Omental fat pad (tissue), 4 donors: ENCODE data around the gene FAM227B. TPM values are rescaled to one million over a fixed set of nuclear protein-coding genes. Genes with fewer than 3 reads are reported as not detected.
"Not testable (repeated sequence)": the region's sequence is repeated elsewhere in the genome, so short reads cannot be mapped to it uniquely, and the experiment has no call there.

Experiments used
- ATAC-seq: fragments of 150-250 bp; one replicate; pipeline ENCODE4 v1.9.1; 2016; ENCODE audit warnings: mild to moderate bottlenecking, moderate library complexity; ENCODE audit not compliant: low FRiP score
- DNase-seq: peaks from one replicate; pipeline ENCODE4 v3.0.0-alpha.2; 2019; ENCODE audit warnings: low spot score
- CTCF ChIP-seq, 3 donors: fragments of 450-650 bp; IDR thresholded peaks; one replicate each; pipeline ENCODE4 v1.5.1; 2016 to 2017; ENCODE audit warnings: antibody characterized with exemption in 3 of 3, mild to moderate bottlenecking in 3 of 3, moderate library complexity in 2 of 3
- total RNA-seq, 4 donors: library from RNA; depleted of rRNA; stranded (reverse); fragments of >200 nt; gene quantifications; one replicate each; pipeline ENCODE4 v1.1.0, GENCODE V29; 2016

The FAM227B gene
- total RNA-seq, 4 donors from 2014 or later: 0.75 to 3.7 TPM; not detected in 2

DNA sequence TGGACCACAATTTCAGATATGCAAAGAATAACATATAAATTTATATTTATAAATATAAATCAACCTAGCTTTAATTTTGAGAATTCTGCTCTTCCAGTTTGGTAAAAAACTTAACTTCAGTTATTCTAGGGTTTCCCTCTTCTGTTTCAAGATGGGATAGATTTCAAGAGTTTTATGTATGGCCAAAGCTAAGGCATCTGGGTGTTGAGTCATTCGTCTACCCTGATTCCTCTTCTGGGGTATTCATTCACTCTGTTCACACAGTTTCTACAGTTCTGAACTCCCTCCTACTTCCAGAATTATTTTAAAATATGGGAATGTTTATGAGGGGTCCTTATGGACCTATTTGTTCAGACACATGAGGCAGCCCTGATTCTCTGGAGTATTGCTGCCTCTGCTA, 201.8 kb downstream of the FAM227B start:
- no peak for ATAC-seq
- no peak for DNase-seq
- no peak for TF ChIP-seq CTCF (IDR thresholded peaks at IDR 0.05)

DNA sequence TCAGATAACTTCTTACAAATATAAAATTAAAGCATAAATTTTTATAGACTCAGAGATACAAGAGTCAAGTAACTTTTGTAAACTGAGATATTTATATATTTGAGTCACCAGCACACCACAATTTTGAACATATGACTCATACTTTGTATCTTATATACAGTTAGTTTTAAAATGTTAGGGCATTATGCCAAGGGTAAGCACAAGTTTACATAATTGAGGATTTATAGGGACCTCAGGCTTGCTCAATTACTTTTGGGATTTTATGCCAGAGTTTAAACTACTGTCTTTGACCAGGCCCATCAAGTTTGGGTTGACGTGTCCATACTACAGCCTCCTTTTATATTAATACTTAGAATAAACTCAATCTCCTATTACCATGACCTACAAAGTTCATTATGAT, 205.0 kb downstream of the FAM227B start:
- no peak for ATAC-seq
- no peak for DNase-seq
- TF ChIP-seq CTCF (IDR thresholded peaks at IDR 0.05): no peak

- ATAC-seq: no peak
- no peak for TF ChIP-seq CTCF (IDR thresholded peaks at IDR 0.05)
- DNase-seq: no peak
Measured at GRCh38 chr15:49415149-49415548, 205.5 kb downstream of the FAM227B start.

GRCh38 chr15:49412797-49413196, 207.8 kb downstream of the FAM227B start:
- ATAC-seq (no peak), DNase-seq (no peak)
- TF ChIP-seq CTCF (IDR thresholded peaks at IDR 0.05): no peak

DNA sequence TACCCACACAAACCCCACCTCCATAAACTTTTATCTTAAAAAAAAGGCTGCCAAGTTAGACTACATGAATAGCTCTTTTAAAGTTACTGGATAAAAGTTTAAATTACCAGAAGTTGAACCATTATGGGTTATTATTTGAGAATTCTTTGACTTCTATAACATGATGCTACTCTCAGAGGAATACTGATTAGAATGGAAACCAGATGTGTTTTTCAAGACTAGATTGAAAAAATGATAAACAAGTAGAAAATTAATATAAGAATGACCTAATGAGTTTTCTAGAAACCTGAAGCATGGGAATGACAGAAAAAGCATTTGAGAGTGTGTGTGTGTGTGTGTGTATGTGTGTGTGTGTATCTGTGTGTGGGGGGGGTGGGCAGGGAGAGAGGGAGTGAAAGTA, 210.0 kb downstream of the FAM227B start:
- no peak for TF ChIP-seq CTCF (IDR thresholded peaks at IDR 0.05)
- DNase-seq (no peak), ATAC-seq (no peak)

- no peak for ATAC-seq
- DNase-seq: no peak
- no peak for TF ChIP-seq CTCF (IDR thresholded peaks at IDR 0.05)
Measured at GRCh38 chr15:49406352-49407118, 214.1 kb downstream of the FAM227B start.

- not testable (repeated sequence) for DNase-seq
Measured at GRCh38 chr15:49402515-49403296, 217.9 kb downstream of the FAM227B start.

More at GRCh38 chr15:49402515-49403296, 217.9 kb downstream of the FAM227B start:
- ATAC-seq: not testable (repeated sequence)
